K562 treated with DMSO at 1 percent for 4 hours (cell line): ENCODE measurements around the gene OR4C6. TPM values are rescaled to one million over a fixed set of nuclear protein-coding genes. Genes with fewer than 3 reads are reported as not detected.

Experiments
- total RNA-seq: library from RNA; unstranded; fragments of 300-600 nt; gene quantifications from 2 replicates; pipeline ENCODE4 v1.2.3, GENCODE V29; 2022; ENCODE audit not compliant: insufficient read depth

Gene OR4C6
- not detected in 2 replicates for total RNA-seq

GRCh38 chr11:55661901-55662300 lies at the start of gene OR4C6:
TSS of gene OR4C6 (plus strand) at chr11:55662201. CDS start at chr11:55665167, 2,966 bp downstream.

GRCh38 chr11:55634813-55635212 lies 27.2 kb upstream of the OR4C6 start, which contains the start of gene OR4P4:
TSS of gene OR4P4 (plus strand) at chr11:55635113.

GRCh38 chr11:55648027-55648426 lies 14.0 kb upstream of the OR4C6 start, which contains the start of gene OR4S2:
TSS of gene OR4S2 (plus strand) at chr11:55648327. CDS start at chr11:55650904, 2,577 bp downstream.

Other genes starting within 250 kb of the OR4C6 start
- not detected in 2 replicates for gene OR4C15, start 107.7 kb upstream of the OR4C6 start, total RNA-seq
- not detected in 2 replicates for gene OR4C16, start 90.1 kb upstream of the OR4C6 start, total RNA-seq
- not detected in 2 replicates for gene OR4C11, start 54.6 kb upstream of the OR4C6 start, total RNA-seq
- gene OR4P4, start 27.1 kb upstream of the OR4C6 start, total RNA-seq, result not detected in 2 replicates
- not detected in 2 replicates for gene OR4S2, start 13.9 kb upstream of the OR4C6 start, total RNA-seq
- not detected in 2 replicates for gene OR5D13, start 111.2 kb downstream of the OR4C6 start, total RNA-seq
- not detected in 2 replicates for gene OR5D14, start 133.4 kb downstream of the OR4C6 start, total RNA-seq
- not detected in 2 replicates for gene OR5L1, start 149.2 kb downstream of the OR4C6 start, total RNA-seq
- not detected in 2 replicates for gene OR5D18, start 157.4 kb downstream of the OR4C6 start, total RNA-seq
- not detected in 2 replicates for gene OR5L2, start 165.0 kb downstream of the OR4C6 start, total RNA-seq
- gene OR5D16, start 176.6 kb downstream of the OR4C6 start, total RNA-seq, result not detected in 2 replicates
- not detected in 2 replicates for gene TRIM51, start 221.1 kb downstream of the OR4C6 start, total RNA-seq